Naive B cell (primary cell): ENCODE measurements around the gene PACSIN1. TPM values are rescaled to one million over a fixed set of nuclear protein-coding genes. Genes with fewer than 3 reads are reported as not detected.

Experiments
- ATAC-seq, 2 donors: fragments of 150-1000 bp; cut with Tn5 transposase; 2 replicates each; pipeline ENCODE4 v1.10.0; 2021; ENCODE audit warnings: low read depth in 2 of 2, mild to moderate bottlenecking in 2 of 2, moderate library complexity in 2 of 2
- DNase-seq: peaks from one replicate; pipeline ENCODE4 v3.0.0; 2022
- H3K27ac Mint-ChIP-seq, 6 donors: one replicate each; pipeline ENCODE4 v1.8.0; 2020 to 2022; ENCODE audit warnings: mild to moderate bottlenecking in 6 of 6, mixed read lengths in 6 of 6, moderate library complexity in 5 of 6, inconsistent platforms in 2 of 6
- H3K27me3 Mint-ChIP-seq, 3 donors: one replicate each; pipeline ENCODE4 v1.8.0; 2021 to 2022; ENCODE audit warnings: mixed read lengths in 3 of 3, mild to moderate bottlenecking in 1 of 3
- H3K36me3 Mint-ChIP-seq, 2 donors: one replicate each; pipeline ENCODE4 v1.8.0; 2020 to 2022; ENCODE audit warnings: mixed read lengths in 2 of 2, inconsistent platforms in 1 of 2, mild to moderate bottlenecking in 1 of 2
- H3K4me1 Mint-ChIP-seq, 3 donors: one replicate each; pipeline ENCODE4 v1.8.0; 2020 to 2022; ENCODE audit warnings: mixed read lengths in 3 of 3, inconsistent platforms in 1 of 3, mild to moderate bottlenecking in 1 of 3, moderate library complexity in 1 of 3
- H3K4me3 Mint-ChIP-seq, 8 donors: one replicate each; pipeline ENCODE4 v1.8.0; 2020 to 2022; ENCODE audit warnings: mild to moderate bottlenecking in 8 of 8, mixed read lengths in 8 of 8, moderate library complexity in 8 of 8, inconsistent platforms in 2 of 8
- H3K9me3 Mint-ChIP-seq, 7 donors: one replicate each; pipeline ENCODE4 v1.8.0; 2020 to 2022; ENCODE audit warnings: mixed read lengths in 7 of 7, mild to moderate bottlenecking in 5 of 7, inconsistent platforms in 2 of 7, moderate library complexity in 1 of 7
- polyA plus RNA-seq, 6 donors: library from polyadenylated mRNA; unstranded; fragments of 300-500 nt; fragmentation: Illumina TruSeq; gene quantifications; one replicate each; pipeline ENCODE4 v1.2.3, GENCODE V29; 2021; ENCODE audit warnings: low read depth in 6 of 6

Gene PACSIN1
- polyA plus RNA-seq, 6 donors from 2014 or later = not detected

GRCh38 chr6:34463299-34463698, 2.6 kb upstream of the PACSIN1 start:
- Mint-ChIP-seq H3K4me1 (peaks cover 12 to 20% (median 14%) of the 10 kb centered on the region in 3 donors), H3K27me3 (peaks cover 20 to 48% (median 33%) of the 10 kb centered on the region in 3 donors), H3K9me3 (no peaks in the 10 kb centered on the region), H3K4me3 (no peak overlapping the region), H3K36me3 (no peaks in the 10 kb centered on the region), H3K27ac (no peak overlapping the region)
- ATAC-seq = no peak
- DNase-seq = no peak

- Mint-ChIP-seq H3K36me3 (no peaks in the 10 kb centered on the region), H3K9me3 (no peaks in the 10 kb centered on the region), H3K4me3 (peak overlapping the region in 4 of 8 donors; percentile 5 to 76 (median 36))
Measured at GRCh38 chr6:34463849-34464248, 2.0 kb upstream of the PACSIN1 start.

GRCh38 chr6:34466242-34467185, 638 bp downstream of the PACSIN1 start:
- Mint-ChIP-seq H3K27ac (peak overlapping the region in 1 of 6 donors; percentile 15), H3K4me1 (peaks cover 23 to 33% (median 28%) of the 10 kb centered on the region in 3 donors), H3K4me3 (peak overlapping the region in 7 of 8 donors; percentile 62 to 85 (median 68)), H3K36me3 (no peaks in the 10 kb centered on the region), H3K9me3 (no peaks in the 10 kb centered on the region), H3K27me3 (peaks cover 13 to 46% (median 33%) of the 10 kb centered on the region in 3 donors)
- ATAC-seq (no peak), DNase-seq (no peak)

More at GRCh38 chr6:34463849-34464248, 2.0 kb upstream of the PACSIN1 start:
- H3K4me1 Mint-ChIP-seq = peaks cover 18 to 25% (median 19%) of the 10 kb centered on the region in 3 donors
- no peak for DNase-seq
- H3K27ac Mint-ChIP-seq = no peak overlapping the region
- H3K27me3 Mint-ChIP-seq = peaks cover 20 to 48% (median 33%) of the 10 kb centered on the region in 3 donors
- no peak for ATAC-seq

- H3K27ac Mint-ChIP-seq = peak overlapping the region; percentile 2 to 70 (median 28)
- H3K4me3 Mint-ChIP-seq = peak overlapping the region in 7 of 8 donors; percentile 15 to 71 (median 51)
- peaks cover 7 to 28% (median 23%) of the 10 kb centered on the region in 3 donors for H3K27me3 Mint-ChIP-seq
- H3K9me3 Mint-ChIP-seq = no peaks in the 10 kb centered on the region
- DNase-seq (peak; percentile 47), ATAC-seq (peak; percentile 91 to 92)
- H3K36me3 Mint-ChIP-seq = no peaks in the 10 kb centered on the region
- H3K4me1 Mint-ChIP-seq = peaks cover 23 to 33% (median 28%) of the 10 kb centered on the region in 3 donors
Measured at GRCh38 chr6:34468378-34468892, 2.6 kb downstream of the PACSIN1 start.

GRCh38 chr6:34469499-34469898, 3.6 kb downstream of the PACSIN1 start:
- Mint-ChIP-seq H3K4me3 (peak overlapping the region in 1 of 8 donors; percentile 5), H3K4me1 (peaks cover 23 to 30% (median 28%) of the 10 kb centered on the region in 3 donors), H3K9me3 (peaks cover 0 to 8% (median 3%) of the 10 kb centered on the region in 7 donors), H3K36me3 (peaks cover 0 to 7% of the 10 kb centered on the region in 2 donors), H3K27ac (peak overlapping the region in 1 of 6 donors; percentile 76), H3K27me3 (peaks cover 0 to 17% (median 13%) of the 10 kb centered on the region in 3 donors)
- no peak for ATAC-seq
- no peak for DNase-seq

GRCh38 chr6:34472425-34472824, 6.5 kb downstream of the PACSIN1 start:
- no peak for ATAC-seq
- Mint-ChIP-seq H3K27me3 (no peaks in the 10 kb centered on the region), H3K4me1 (peaks cover 15 to 21% (median 19%) of the 10 kb centered on the region in 3 donors), H3K36me3 (peaks cover 0 to 8% of the 10 kb centered on the region in 2 donors), H3K9me3 (peaks cover 0 to 8% (median 3%) of the 10 kb centered on the region in 7 donors), H3K27ac (no peak overlapping the region), H3K4me3 (no peak overlapping the region)
- no peak for DNase-seq

GRCh38 chr6:34473967-34474366, 8.1 kb downstream of the PACSIN1 start:
- Mint-ChIP-seq H3K9me3 (peaks cover 0 to 8% (median 3%) of the 10 kb centered on the region in 7 donors), H3K27me3 (no peaks in the 10 kb centered on the region), H3K27ac (no peak overlapping the region), H3K4me1 (peaks cover 4 to 8% (median 7%) of the 10 kb centered on the region in 3 donors), H3K4me3 (no peak overlapping the region), H3K36me3 (peaks cover 0 to 8% of the 10 kb centered on the region in 2 donors)
- DNase-seq = no peak
- ATAC-seq = no peak

- peak overlapping the region in 1 of 6 donors; percentile 8 for H3K27ac Mint-ChIP-seq
Measured at GRCh38 chr6:34474754-34475153, 8.9 kb downstream of the PACSIN1 start.

GRCh38 chr6:34475238-34475682, 9.4 kb downstream of the PACSIN1 start:
- peaks cover 0 to 8% of the 10 kb centered on the region in 2 donors for H3K36me3 Mint-ChIP-seq
- H3K27me3 Mint-ChIP-seq = no peaks in the 10 kb centered on the region
- DNase-seq (no peak), ATAC-seq (no peak)
- no peak overlapping the region for H3K4me3 Mint-ChIP-seq
- no peak overlapping the region for H3K27ac Mint-ChIP-seq
- H3K9me3 Mint-ChIP-seq = peaks cover 0 to 8% (median 3%) of the 10 kb centered on the region in 7 donors
- no peaks in the 10 kb centered on the region for H3K4me1 Mint-ChIP-seq

More at GRCh38 chr6:34474754-34475153, 8.9 kb downstream of the PACSIN1 start:
- no peak for DNase-seq
- peaks cover 0 to under 1% (median 0%) of the 10 kb centered on the region in 3 donors for H3K4me1 Mint-ChIP-seq
- H3K9me3 Mint-ChIP-seq = peaks cover 0 to 8% (median 3%) of the 10 kb centered on the region in 7 donors
- ATAC-seq = no peak
- peaks cover 0 to 8% of the 10 kb centered on the region in 2 donors for H3K36me3 Mint-ChIP-seq
- H3K4me3 Mint-ChIP-seq = no peak overlapping the region
- no peaks in the 10 kb centered on the region for H3K27me3 Mint-ChIP-seq

GRCh38 chr6:34475767-34476328, 10.0 kb downstream of the PACSIN1 start:
- peaks cover 0 to 8% of the 10 kb centered on the region in 2 donors for H3K36me3 Mint-ChIP-seq
- H3K27ac Mint-ChIP-seq = no peak overlapping the region
- H3K27me3 Mint-ChIP-seq = no peaks in the 10 kb centered on the region
- peaks cover 0 to 8% (median 3%) of the 10 kb centered on the region in 7 donors for H3K9me3 Mint-ChIP-seq
- DNase-seq = no peak
- H3K4me1 Mint-ChIP-seq = no peaks in the 10 kb centered on the region
- no peak for ATAC-seq
- H3K4me3 Mint-ChIP-seq = no peak overlapping the region

GRCh38 chr6:34476447-34476846, 10.6 kb downstream of the PACSIN1 start:
- no peak overlapping the region for H3K27ac Mint-ChIP-seq
- no peak for DNase-seq
- H3K9me3 Mint-ChIP-seq = peaks cover 0 to 8% (median 3%) of the 10 kb centered on the region in 7 donors
- no peak for ATAC-seq
- peaks cover 0 to 8% of the 10 kb centered on the region in 2 donors for H3K36me3 Mint-ChIP-seq
- H3K4me3 Mint-ChIP-seq = peak overlapping the region in 1 of 8 donors; percentile 29
- no peaks in the 10 kb centered on the region for H3K4me1 Mint-ChIP-seq
- no peaks in the 10 kb centered on the region for H3K27me3 Mint-ChIP-seq

GRCh38 chr6:34476921-34477320, 11.0 kb downstream of the PACSIN1 start:
- DNase-seq (no peak), ATAC-seq (no peak)
- H3K9me3 Mint-ChIP-seq = peaks cover 0 to 8% (median 3%) of the 10 kb centered on the region in 7 donors
- H3K27me3 Mint-ChIP-seq = no peaks in the 10 kb centered on the region
- no peaks in the 10 kb centered on the region for H3K4me1 Mint-ChIP-seq
- H3K4me3 Mint-ChIP-seq = no peak overlapping the region
- H3K27ac Mint-ChIP-seq = no peak overlapping the region
- H3K36me3 Mint-ChIP-seq = peaks cover 0 to 8% of the 10 kb centered on the region in 2 donors

- Mint-ChIP-seq H3K4me1 (no peaks in the 10 kb centered on the region), H3K36me3 (peaks cover 0 to 8% of the 10 kb centered on the region in 2 donors), H3K27ac (no peak overlapping the region), H3K4me3 (no peak overlapping the region), H3K9me3 (peaks cover 0 to 6% (median 3%) of the 10 kb centered on the region in 7 donors), H3K27me3 (no peaks in the 10 kb centered on the region)
- DNase-seq (no peak), ATAC-seq (no peak)
Measured at GRCh38 chr6:34478796-34479195, 12.9 kb downstream of the PACSIN1 start.
